H1 (cell line): ENCODE data around the gene IDUA. TPM values are rescaled to one million over a fixed set of nuclear protein-coding genes. Genes with fewer than 3 reads are reported as not detected.

Experiments used
- ASH2L ChIP-seq: fragments of 200-600, 300-600 bp; sonication (generic); IDR thresholded peaks from one replicate; pipeline ENCODE4 v1.7.1; 2017; ENCODE audit warnings: low read length
- CBX8 ChIP-seq: fragments of 300-800, 300-1000 bp; sonication (generic); IDR thresholded peaks from 2 replicates; pipeline ENCODE4 v1.7.1; 2016; ENCODE audit warnings: low read depth, low read length, borderline replicate concordance
- CEBPB ChIP-seq: IDR thresholded peaks from 2 replicates; pipeline ENCODE4 v1.6.1; 2012; ENCODE audit warnings: low read depth, low read length
- CHD1 ChIP-seq: IDR thresholded peaks from 2 replicates; pipeline ENCODE4 v1.6.1; 2012; ENCODE audit warnings: low read depth, low read length, improper control_type of control experiment
- CHD2 ChIP-seq: IDR thresholded peaks from 2 replicates; pipeline ENCODE4 v1.6.1; 2012; ENCODE audit warnings: low read length, improper control_type of control experiment
- HDAC6 ChIP-seq: IDR thresholded peaks from one replicate; pipeline ENCODE4 v1.7.1; 2012; ENCODE audit warnings: low read depth, mild to moderate bottlenecking, inconsistent platforms, low read length, moderate library complexity
- JUN ChIP-seq: IDR thresholded peaks from 2 replicates; pipeline ENCODE4 v1.6.1; 2011; ENCODE audit warnings: low read depth, mild to moderate bottlenecking, improper control_type of control experiment, low read length
- JUND ChIP-seq: IDR thresholded peaks from 2 replicates; pipeline ENCODE4 v1.6.1; 2011; ENCODE audit warnings: mild to moderate bottlenecking, improper control_type of control experiment, low read length
- KDM1A ChIP-seq: fragments of 200-600, 300-600 bp; sonication (generic); IDR thresholded peaks from 2 replicates; pipeline ENCODE4 v1.7.1; 2016; ENCODE audit warnings: mild to moderate bottlenecking, low read length, borderline replicate concordance
- SIRT6 ChIP-seq: IDR thresholded peaks from one replicate; pipeline ENCODE4 v1.7.1; 2012; ENCODE audit warnings: low read length, inconsistent platforms
- SRF ChIP-seq: IDR thresholded peaks from 2 replicates; pipeline ENCODE4 v1.6.1; 2011; ENCODE audit warnings: mild to moderate bottlenecking, low read depth, low read length, moderate library complexity
- TAF7 ChIP-seq: optimal IDR thresholded peaks from 2 replicates; pipeline ENCODE3; 2011; ENCODE audit warnings: low read depth, mild to moderate bottlenecking, inconsistent platforms, low read length, moderate library complexity, borderline replicate concordance
- polyA plus RNA-seq, 7 experiments: library from polyadenylated mRNA; depleted of rRNA in 3 of 7; stranded (reverse) in 5 of 7; unstranded in 2 of 7; fragments of >200 nt in 5 of 7; fragments of 200-250 nt in 2 of 7; gene quantifications; 1 replicate in 5 of 7; 2 replicates in 1 of 7; 4 replicates in 1 of 7; pipeline versions ENCODE4 v1.2.1 to v1.2.3, GENCODE V29; 2011 to 2013; ENCODE audit warnings: missing spikeins in 2 of 7, mixed read lengths in 2 of 7
- total RNA-seq: library from RNA; stranded (reverse); fragmentation: NEBNext Ultra II Directional; extraction: Animal tissue kit (Norgen Biotek cat#: 25700); gene quantifications from 2 replicates; pipeline ENCODE4 v1.2.1, GENCODE V29; 2021
- TF ChIP-seq, protein P1 (sequence below): IDR thresholded peaks from 2 replicates; pipeline ENCODE4 v1.6.1; 2011; ENCODE audit warnings: low read length, improper control_type of control experiment

Gene IDUA
- total and polyA plus RNA-seq, 2 of the 8 experiments (the other 6 are each of a cell fraction or from before 2014, with no cell fraction given): 2.8 to 4.8 TPM

DNA sequence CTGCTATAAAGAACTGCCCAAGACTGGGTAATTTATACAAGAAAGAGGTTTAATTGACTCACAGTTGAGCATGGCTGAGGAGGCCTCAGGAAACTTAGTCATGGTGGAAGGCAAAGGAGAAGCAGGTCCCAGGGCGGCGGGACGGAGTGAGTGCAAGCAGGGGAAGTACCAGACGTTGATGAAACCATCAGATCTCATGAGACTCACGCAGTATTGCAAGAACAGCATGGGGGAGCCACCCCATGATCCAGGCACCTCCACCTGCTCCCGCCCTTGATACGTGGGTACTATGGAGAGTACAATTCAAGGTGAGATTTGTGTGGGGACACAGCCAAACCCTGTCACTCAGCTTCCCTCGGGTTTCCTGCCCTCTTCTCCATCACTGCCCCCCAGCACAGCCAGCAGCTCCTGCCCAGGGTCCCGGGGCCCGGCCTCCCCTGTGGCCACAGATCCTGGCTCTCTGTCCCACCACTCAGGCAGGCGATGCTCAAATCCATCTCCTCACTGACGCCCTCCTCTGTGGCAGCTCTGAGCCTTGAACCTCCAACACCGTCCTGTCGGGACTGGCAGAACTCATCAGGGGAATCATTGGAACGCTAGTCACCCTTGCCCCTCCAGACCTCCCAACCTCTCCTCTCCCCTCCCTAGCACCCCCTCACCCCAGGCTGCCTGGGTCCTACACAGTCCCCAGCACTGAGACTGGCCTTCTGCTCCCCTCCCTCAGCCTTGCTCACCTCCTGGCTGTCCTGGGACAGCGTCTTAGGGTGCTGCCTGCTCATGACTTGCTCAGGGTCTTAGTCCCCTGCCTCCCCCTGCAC is 62.1 kb downstream of the IDUA start (continued):
- TF ChIP-seq HDAC6 (no peak), SIRT6 (no peak), TAF7 (no peak), CBX8 (no peak), CHD1 (no peak), CHD2 (no peak), JUND (no peak), CEBPB (no peak), ASH2L (no peak), JUN (no peak), SRF (no peak), KDM1A (no peak)
- TF ChIP-seq, protein P1, sequence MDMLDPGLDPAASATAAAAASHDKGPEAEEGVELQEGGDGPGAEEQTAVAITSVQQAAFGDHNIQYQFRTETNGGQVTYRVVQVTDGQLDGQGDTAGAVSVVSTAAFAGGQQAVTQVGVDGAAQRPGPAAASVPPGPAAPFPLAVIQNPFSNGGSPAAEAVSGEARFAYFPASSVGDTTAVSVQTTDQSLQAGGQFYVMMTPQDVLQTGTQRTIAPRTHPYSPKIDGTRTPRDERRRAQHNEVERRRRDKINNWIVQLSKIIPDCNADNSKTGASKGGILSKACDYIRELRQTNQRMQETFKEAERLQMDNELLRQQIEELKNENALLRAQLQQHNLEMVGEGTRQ: no peak
- TF ChIP-seq, all 59 proteins: peak for 0
